Limb (tissue), 2 donors: ENCODE measurements around the gene ERBIN.
"Not testable (repeated sequence)": the region's sequence is repeated elsewhere in the genome, so short reads cannot be mapped to it uniquely, and the experiment has no call there.

Experiments
- DNase-seq, 2 donors: peaks; one replicate each; pipeline ENCODE4 v3.0.0-alpha.2; 2016; ENCODE audit errors: extremely low spot score in 2 of 2

ERBIN gene

DNA sequence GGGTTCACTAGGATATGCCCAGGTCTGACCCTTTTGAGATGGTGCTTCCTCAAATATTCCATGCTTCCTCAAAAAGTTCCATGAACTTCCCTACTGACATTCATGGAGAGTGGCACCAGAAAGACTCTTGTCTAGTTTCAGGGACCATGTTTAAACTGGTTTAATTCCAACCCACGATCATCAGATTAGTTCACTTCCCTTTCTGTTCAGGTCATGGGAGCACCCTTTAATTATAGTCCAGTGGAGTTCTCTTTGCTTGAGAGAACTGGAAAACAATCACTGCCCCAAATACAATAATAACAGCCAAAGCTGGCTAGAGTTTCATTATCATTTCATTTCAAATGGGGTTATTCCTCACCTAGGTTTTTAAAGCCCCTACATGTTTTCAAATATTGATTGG is 9.7 kb upstream of the ERBIN start:
- no peak for DNase-seq

- no peak for DNase-seq
These were observed 6.6 kb upstream of the ERBIN start for GRCh38 chr5:65919773-65920172.

- DNase-seq, result no peak
These were observed 3.0 kb upstream of the ERBIN start for GRCh38 chr5:65923339-65923738.

DNA sequence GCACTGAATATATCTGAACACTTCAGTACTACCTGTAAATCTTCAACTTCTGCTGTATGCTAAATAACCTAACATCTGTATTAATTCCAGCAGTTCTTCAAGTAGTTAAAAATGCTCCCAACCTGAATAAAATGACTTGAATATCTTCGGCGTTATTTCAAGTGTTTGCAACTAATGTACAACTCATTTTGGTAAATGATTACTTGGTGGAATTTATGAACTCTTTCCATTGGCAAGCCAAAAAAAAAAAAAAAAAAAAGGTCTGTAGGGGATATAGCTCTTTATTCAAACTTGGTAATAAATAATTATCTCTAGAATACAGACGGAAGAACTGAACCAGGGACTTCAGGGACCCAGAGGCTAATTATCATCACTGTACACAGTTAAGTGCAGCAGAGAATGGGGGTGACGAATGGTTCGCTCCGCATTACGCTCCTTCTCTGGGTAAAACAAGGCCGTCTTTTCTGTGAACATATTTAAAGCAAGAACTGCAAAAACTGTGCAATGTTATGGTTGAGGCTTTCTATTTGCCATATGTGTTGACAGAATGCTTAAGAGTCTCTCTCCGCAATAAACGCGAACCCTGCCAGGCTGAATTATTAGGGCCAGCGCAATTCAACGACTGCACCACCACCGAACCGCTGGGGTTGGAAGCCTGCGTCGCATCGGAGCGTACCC is 1.9 kb upstream of the ERBIN start:
- DNase-seq, result peak in 1 of 2 donors; percentile 41

DNA sequence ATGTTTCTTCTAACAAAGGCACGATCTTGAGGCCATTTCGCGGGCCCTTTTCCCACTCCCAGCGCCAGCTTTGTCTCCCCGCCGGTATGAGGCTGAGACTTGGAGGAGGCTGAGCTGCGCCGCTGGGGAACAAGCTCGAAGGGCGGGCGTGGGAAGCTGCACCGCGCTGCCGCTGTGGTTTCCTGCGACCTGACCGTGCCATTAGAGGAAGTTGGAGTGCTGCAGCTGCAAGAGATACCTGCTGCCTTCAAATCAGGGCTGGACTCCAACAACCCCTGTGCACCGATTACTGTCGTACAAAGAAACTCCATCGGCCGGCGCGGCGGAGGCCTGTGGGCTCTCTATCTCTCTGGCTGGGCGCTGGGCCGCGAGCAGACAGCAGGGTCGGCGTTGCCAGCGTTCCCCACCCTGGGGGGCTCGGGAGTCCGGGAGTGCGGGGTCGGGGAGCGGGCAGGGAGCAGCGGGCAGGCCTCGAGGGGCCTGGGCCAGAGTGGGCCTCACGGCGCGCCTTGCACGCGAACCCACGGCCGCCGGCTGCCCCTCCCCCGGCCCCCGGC is 1.3 kb upstream of the ERBIN start:
- peak in 1 of 2 donors; percentile 55 for DNase-seq

DNA sequence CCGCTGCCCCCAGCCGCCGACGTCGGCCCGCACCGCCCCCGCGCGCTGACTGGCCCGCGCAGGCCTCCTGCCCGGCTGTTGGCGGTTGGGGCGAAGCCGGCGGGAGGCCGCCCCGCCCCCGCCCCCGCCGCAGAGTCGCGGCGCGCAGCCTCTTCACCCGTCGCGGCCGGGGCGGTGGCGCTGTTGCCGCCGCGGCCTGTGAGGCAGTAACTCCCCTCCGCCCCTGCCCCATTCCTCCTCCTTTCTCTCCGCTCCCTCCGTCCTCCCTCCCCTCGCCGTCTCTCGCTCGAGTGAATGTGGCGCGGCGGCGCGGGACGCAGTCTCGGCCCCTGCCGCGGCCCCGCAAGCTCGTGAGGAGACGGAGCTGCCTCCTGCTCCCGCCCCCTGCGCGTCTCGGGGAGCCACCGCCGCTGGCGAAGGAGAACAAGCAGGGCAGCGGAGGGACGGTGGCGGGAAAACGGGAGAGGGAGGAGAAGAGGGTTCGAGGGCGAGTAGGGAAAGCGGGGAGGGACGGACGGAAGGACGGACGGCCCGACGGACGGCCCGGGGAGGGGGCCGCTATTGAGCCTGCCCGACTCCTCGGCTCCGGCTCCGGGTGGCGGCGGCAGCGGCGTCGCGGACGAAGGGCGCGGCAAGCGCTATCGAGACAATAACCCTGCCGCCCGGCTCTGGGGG is 637 bp upstream of the ERBIN start:
- peak; percentile 92 to 94 for DNase-seq

DNA sequence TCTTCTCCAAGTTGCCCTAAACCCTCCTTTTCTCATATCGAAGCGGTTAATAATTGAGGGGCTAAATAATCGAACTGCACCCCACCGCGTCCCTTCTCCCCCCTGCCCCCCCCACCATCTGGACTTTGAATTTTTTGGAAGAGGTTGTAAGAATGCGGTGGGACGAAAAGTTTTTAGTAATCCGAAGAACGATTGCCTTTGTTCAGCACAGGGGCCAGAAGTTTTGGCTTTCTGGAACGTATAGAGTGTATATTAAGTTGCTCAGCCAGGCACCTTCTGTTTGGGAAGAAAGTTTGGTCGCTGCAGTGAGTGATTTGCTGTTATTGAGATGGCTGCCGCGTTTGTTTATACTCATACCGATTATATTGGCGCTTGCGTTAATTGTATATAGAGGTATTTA is 518 bp downstream of the ERBIN start:
- peak; percentile 18 to 46 for DNase-seq

GRCh38 chr5:65927503-65928321 is 1.3 kb downstream of the ERBIN start:
- DNase-seq, result peak in 1 of 2 donors; percentile 61

- no peak for DNase-seq
These were observed 2.0 kb downstream of the ERBIN start for GRCh38 chr5:65928322-65928752.

DNA sequence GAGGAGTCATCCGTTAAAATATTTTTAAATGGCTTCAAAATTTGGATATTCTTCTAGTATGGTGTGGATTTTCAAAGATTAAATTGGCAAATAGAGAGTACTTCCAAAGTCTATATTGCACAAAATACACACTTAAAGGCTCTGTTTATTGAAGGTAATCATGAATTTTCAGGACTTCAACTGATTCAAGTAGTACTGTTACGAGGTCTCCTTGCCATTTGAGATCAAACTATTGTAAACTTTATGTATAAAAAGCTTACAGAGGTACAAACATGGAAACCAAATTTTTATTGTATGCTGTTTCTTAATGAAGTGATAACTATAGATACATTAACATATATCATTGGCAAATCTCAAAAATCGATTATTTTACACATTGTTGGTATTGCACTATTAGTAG is 2.5 kb downstream of the ERBIN start:
- no peak for DNase-seq

DNA sequence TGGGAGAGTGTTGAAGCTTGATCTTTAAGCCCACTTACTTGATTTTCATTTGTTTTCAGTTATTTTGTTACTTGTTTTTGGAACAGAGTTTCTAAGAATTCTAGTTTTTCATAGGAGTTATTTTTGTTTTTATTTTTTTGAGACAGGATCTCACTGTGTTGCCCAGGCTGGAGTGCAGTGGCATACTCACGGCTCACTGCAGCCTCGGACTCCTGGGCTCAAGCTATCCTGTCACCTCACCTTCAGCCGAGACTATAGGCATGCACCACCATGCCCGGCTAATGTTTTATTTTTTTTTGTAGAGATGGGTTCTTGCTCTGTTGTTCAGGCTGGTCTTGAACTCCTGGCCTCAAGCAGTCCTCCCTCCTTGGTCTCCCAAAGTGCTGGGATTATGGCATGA is 6.3 kb downstream of the ERBIN start:
- DNase-seq, result no peak

- no peak for DNase-seq
These were observed 6.9 kb downstream of the ERBIN start for GRCh38 chr5:65933295-65933694.

- no peak for DNase-seq
These were observed 11.9 kb downstream of the ERBIN start for GRCh38 chr5:65938256-65938655.

GRCh38 chr5:65943771-65944170 is 17.4 kb downstream of the ERBIN start:
- DNase-seq, result no peak

DNA sequence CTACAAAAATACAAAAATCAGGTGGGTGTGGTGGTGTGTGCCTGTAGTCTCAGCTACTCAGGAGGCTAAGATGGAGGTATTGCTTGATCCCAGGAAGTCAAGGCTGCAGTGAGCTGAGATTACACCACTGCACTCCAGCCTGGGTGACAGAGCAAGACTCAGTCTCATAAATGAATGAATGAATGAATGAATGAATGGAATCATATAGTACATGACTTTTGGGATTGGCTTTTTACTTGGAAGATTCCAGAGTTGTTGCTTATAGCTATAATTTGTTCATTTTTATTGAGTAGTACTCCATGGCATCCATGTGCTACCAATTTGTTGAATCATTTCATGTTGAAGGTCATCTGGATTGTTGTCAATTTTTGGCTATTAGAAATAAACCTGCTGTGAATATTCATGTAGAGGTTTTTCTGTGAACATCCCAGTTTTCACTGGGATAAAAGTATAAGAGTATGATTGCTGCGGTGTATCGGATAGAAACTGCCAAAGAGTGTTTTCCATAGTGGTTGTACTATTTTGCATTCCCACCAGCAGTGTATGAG is 19.9 kb downstream of the ERBIN start:
- no peak for DNase-seq

DNA sequence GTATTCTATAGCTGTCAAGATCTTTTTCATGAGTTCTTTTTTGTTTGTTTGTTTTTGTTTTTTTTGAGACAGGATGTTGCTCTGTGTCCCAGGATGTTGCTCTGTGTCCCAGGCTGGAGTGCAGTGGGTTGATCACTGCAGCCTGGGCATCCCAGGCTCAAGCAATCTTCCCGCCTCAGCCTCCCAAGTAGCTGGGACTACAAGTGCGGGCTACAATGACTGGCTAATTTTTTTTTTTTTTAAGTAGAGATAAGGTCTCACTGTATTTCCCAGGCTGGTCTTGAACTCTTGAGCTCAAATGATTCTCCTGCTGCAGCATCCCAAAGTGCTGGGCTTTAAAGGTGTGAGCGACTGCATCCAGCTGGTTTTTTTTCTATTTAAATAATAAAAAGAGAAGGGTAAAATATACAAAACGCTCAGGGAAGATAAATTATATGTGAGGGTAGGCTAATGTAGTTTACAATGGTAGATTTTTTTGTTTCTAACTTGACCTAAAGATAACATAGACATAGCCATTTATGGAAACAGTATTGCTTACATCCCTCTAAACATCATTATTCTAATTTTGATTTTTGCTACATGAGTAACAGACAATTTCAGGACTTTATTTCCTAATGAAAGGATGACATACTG is 21.9 kb downstream of the ERBIN start:
- no peak for DNase-seq

GRCh38 chr5:65951330-65951729 is 25.0 kb downstream of the ERBIN start:
- DNase-seq, result no peak

- DNase-seq, result no peak
These were observed 25.9 kb downstream of the ERBIN start for GRCh38 chr5:65952259-65952658.

DNA sequence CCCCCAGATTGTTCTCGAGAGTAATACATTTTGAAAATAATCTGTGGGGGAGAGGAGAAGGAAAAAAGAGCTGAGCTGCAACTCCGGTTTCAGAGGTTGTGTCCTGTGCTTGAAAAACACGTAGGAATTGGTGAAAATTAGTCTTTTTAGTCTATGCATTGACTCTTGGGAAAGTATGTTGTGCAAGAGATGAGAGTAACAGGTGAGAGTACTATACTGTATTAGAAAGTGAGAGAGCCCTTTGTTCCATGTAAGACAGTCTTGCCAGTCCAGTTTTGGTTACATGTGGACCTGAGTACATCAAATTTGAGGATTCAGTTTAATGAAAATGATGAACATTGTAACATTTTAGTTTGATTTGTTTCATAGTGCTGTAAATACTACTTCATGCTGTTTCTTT is 27.8 kb downstream of the ERBIN start:
- DNase-seq, result no peak

DNA sequence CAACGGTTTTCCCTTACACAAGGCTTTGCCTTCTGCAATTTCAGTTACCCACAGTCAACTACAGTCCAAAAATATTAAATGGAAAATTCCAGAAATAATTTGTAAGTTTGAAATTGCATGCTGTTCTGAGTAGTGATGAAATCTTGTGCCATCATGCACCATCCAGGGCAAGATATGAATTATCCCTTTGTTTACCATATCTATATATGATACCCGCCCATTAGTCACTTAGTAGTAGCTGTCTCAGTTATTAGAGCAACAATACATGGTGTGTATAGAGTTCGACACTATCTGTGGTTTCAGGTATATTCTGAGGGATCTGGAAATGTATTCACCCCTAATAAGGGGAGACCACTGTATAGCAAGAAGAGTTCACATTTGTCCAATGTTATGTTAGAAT is 29.4 kb downstream of the ERBIN start:
- no peak for DNase-seq

- not testable (repeated sequence) for DNase-seq
These were observed 31.3 kb downstream of the ERBIN start for GRCh38 chr5:65957703-65958102.
